22Rv1 (cell line): ENCODE measurements around the gene ACAD8.

Source experiments
- H3K27ac ChIP-seq: fragments of 450-650 bp; 2 replicates; pipeline ENCODE4 v1.5.1; 2017
- CTCF ChIP-seq: fragments of 450-650 bp; IDR thresholded peaks from 2 replicates; pipeline ENCODE4 v1.5.1; 2017; ENCODE audit warnings: mild to moderate bottlenecking
- ZFX ChIP-seq: fragments of 450-650 bp; IDR thresholded peaks from 2 replicates; pipeline ENCODE4 v1.6.1; 2017; ENCODE audit warnings: antibody characterized with exemption, borderline replicate concordance

ACAD8 gene

GRCh38 chr11:134223836-134224709 lies 29.3 kb upstream of the ACAD8 start, which contains the start of the genes NCAPD3 and VPS26B:
Gene NCAPD3 (minus strand): TSS chr11:134223967. CDS start chr11:134223926, 41 bp downstream.
Gene VPS26B (plus strand): TSS chr11:134224671. CDS start chr11:134225123, 452 bp downstream.
- TF ChIP-seq CTCF (no peak), ZFX (no peak)
- H3K27ac ChIP-seq = peak within 1 kb of the TSS; percentile 81

- peak overlapping the region; percentile 81 for H3K27ac ChIP-seq
Observed at GRCh38 chr11:134224710-134225664, 28.4 kb upstream of the ACAD8 start.

GRCh38 chr11:134226806-134227325 lies 26.5 kb upstream of the ACAD8 start:
- no peak overlapping the region for H3K27ac ChIP-seq
- TF ChIP-seq ZFX (no peak), CTCF (no peak)

More at GRCh38 chr11:134224710-134225664, 28.4 kb upstream of the ACAD8 start:
- TF ChIP-seq CTCF (no peak), ZFX (no peak)

- H3K27ac ChIP-seq = no peak overlapping the region
- no peak for TF ChIP-seq CTCF
- no peak for TF ChIP-seq ZFX
Observed at GRCh38 chr11:134228625-134229024, 24.7 kb upstream of the ACAD8 start.

GRCh38 chr11:134229126-134229790 lies 24.1 kb upstream of the ACAD8 start:
- no peak overlapping the region for H3K27ac ChIP-seq
- TF ChIP-seq ZFX (no peak), CTCF (no peak)

GRCh38 chr11:134230339-134230738 lies 23.0 kb upstream of the ACAD8 start:
- H3K27ac ChIP-seq = no peak overlapping the region
- no peak for TF ChIP-seq ZFX
- no peak for TF ChIP-seq CTCF
